ENCODE measurements around the gene MYO7A. TPM values are rescaled to one million over a fixed set of nuclear protein-coding genes. Genes with fewer than 3 reads are reported as not detected.
A peak's percentile ranks its signal among the peaks of the same experiment; 100 is the strongest.

Gene MYO7A
- total and polyA plus RNA-seq, 2 of the 8 experiments (the other 6 are each of a cell fraction or from before 2014, with no cell fraction given), result 1.5 to 1.9 TPM

GRCh38 chr11:77139201-77139600 lies 11.2 kb downstream of the MYO7A start:
- H3K4ac ChIP-seq (replicated peaks; ENCODE audit: insufficient read length, low read depth, low read length), result no peak overlapping the region
- no peak overlapping the region for H2AFZ ChIP-seq (ENCODE audit: low read length)
- no peak overlapping the region for H2AK5ac ChIP-seq (ENCODE audit: low read depth, low read length)
- POLR2A ChIA-PET (ENCODE audit: partially characterized antibody), result interaction anchor here (0.7 to 1.2 kb wide), 3 partner anchors 35 to 76 kb away, joined by 3 to 6 read pairs (median 3); no protein-coding TSS in a partner anchor
- H4K8ac ChIP-seq (ENCODE audit: extremely low read depth, insufficient read depth, low read length), result no peak overlapping the region; the same call in 1 of the 2 replicates
- no peak overlapping the region for H4K5ac ChIP-seq (ENCODE audit: insufficient read length, low read depth, low read length)
- no peaks in the 10 kb centered on the region for H3K23me2 ChIP-seq (ENCODE audit: low read depth, low read length)
- no peak overlapping the region for H3K56ac ChIP-seq (replicated peaks; ENCODE audit: insufficient read length, low read depth, low read length)
- H2BK12ac ChIP-seq (ENCODE audit: low read depth, low read length), result 0 out of 2 replicates have a peak overlapping the region, but pooled peaks have one; percentile 90
- H3K9me3 ChIP-seq (ENCODE audit: insufficient read depth in 2 of 2, low read depth in 1 of 2, low read length in 1 of 2), result no peaks in the 10 kb centered on the region
- no peak overlapping the region for H2BK15ac ChIP-seq (ENCODE audit: low read length)
- no peak overlapping the region for H3K23ac ChIP-seq (ENCODE audit: insufficient read length)
- H3K4me1 ChIP-seq (replicated peaks in 1 of 4; ENCODE audit: control insufficient read depth in 3 of 4, insufficient read depth in 4 of 4, low read length in 3 of 4), result peaks cover 0 to 9% (median 2%) of the 10 kb centered on the region in 4 experiments; a peak in 4 of 7 replicates
- no peak overlapping the region for H3K4me3 ChIP-seq (ENCODE audit: extremely low read depth in 1 of 4, insufficient read depth in 2 of 4, low read depth in 3 of 4, low read length in 4 of 4)
- H3K79me1 ChIP-seq (ENCODE audit: low read depth, low read length), result no peaks in the 10 kb centered on the region
- CTCF ChIA-PET (ENCODE audit: partially characterized antibody), result interaction anchor here (0.6 to 6.0 kb wide), 4 partner anchors 11 to 495 kb away, joined by 3 to 48 read pairs (median 24); partner anchors contain the start of gene MYO7A
- FAIRE-seq, result no peak
- H3K4me2 ChIP-seq (ENCODE audit: insufficient read depth in 1 of 2, low read depth in 2 of 2, low read length in 2 of 2), result no peak overlapping the region
- H3K36me3 ChIP-seq (ENCODE audit: control insufficient read depth in 2 of 4, insufficient read depth in 4 of 4, low read length in 3 of 4), result no peaks in the 10 kb centered on the region
- no peak for DNase-seq (ENCODE audit: low read depth in 1 of 2, low spot score in 2 of 2)
- H3K79me2 ChIP-seq (ENCODE audit: control insufficient read depth in 1 of 2, insufficient read depth in 2 of 2, low read length in 2 of 2), result no peaks in the 10 kb centered on the region
- H2BK20ac ChIP-seq (ENCODE audit: low read length), result no peak overlapping the region
- no peak overlapping the region for H3K14ac ChIP-seq (ENCODE audit: insufficient read length)
- H3K27ac ChIP-seq (ENCODE audit: low read depth, low read length), result no peak overlapping the region
- H3K27me3 ChIP-seq (replicated peaks in 1 of 4; ENCODE audit: control insufficient read depth in 3 of 4, extremely low read depth in 1 of 4, insufficient read depth in 3 of 4, low read length in 3 of 4), result no peaks in the 10 kb centered on the region
- H3K18ac ChIP-seq (ENCODE audit: extremely low read depth, low read length), result no peak overlapping the region
- no peak overlapping the region for H4K91ac ChIP-seq (replicated peaks; ENCODE audit: insufficient read length, low read length)
- no peaks in the 10 kb centered on the region for H4K20me1 ChIP-seq (replicated peaks in 1 of 2; ENCODE audit: control insufficient read depth in 1 of 2, insufficient read depth in 2 of 2, low read length in 2 of 2)
- H2BK5ac ChIP-seq (ENCODE audit: low read depth, low read length), result no peak overlapping the region
- H3K9ac ChIP-seq (replicated peaks in 1 of 4; ENCODE audit: extremely low read depth in 1 of 4, low read depth in 3 of 4, low read length in 3 of 4), result no peak overlapping the region
- WGBS, 2 experiments (ENCODE audit: extremely low coverage in 1 of 2, insufficient coverage in 1 of 2, insufficient read length in 1 of 2, insufficient replicate concordance in 2 of 2, low coverage in 1 of 2, low lambda C conversion rate in 2 of 2, missing lambda C conversion rate in 1 of 2), result 95% methylated on average over 8 of the region's 8 CpGs; no CpG with 5 or more reads in 1 of the 2 experiments
- no peak overlapping the region for H2BK120ac ChIP-seq (replicated peaks; ENCODE audit: low read depth, low read length)
- TF ChIP-seq RXRA (IDR thresholded peaks at IDR 0.05; ENCODE audit: insufficient read depth, low read depth, low read length) (no peak), SUZ12 (IDR thresholded peaks at IDR 0.05; ENCODE audit: low read length) (no peak)
